Measurements from ENCODE around the gene AGPS.

DNA sequence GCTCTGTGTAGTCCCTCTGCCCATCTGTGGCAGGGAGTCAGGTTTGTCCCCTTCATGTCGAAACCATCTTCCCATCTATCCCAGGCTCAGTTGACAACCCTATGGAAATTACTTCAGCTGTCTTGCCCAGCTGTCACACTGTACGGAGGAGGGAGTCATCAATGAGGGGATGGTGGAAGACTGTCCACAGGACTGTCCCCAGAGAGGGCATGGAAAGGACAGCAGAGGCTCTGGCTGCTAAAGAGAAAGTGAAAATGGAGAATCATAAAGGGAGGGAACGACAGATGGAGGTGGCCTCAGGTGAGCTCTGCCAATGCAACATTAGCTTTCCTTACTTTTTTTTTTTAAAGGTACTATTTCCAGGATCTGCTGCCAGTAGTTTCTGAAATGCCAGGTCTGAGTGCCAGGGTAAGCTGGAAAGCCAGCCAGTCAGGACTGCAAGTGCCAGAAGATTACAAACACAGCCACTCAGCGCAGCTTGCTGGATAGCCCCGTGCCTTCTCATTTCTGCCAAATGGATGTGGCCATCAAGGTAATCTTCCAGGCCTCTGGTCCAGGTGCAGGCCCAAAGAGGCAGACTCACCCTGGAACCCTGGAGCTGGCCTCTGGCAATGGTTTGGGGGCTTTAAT is 192.8 kb downstream of the AGPS start:
- TF ChIP-seq, protein P1, sequence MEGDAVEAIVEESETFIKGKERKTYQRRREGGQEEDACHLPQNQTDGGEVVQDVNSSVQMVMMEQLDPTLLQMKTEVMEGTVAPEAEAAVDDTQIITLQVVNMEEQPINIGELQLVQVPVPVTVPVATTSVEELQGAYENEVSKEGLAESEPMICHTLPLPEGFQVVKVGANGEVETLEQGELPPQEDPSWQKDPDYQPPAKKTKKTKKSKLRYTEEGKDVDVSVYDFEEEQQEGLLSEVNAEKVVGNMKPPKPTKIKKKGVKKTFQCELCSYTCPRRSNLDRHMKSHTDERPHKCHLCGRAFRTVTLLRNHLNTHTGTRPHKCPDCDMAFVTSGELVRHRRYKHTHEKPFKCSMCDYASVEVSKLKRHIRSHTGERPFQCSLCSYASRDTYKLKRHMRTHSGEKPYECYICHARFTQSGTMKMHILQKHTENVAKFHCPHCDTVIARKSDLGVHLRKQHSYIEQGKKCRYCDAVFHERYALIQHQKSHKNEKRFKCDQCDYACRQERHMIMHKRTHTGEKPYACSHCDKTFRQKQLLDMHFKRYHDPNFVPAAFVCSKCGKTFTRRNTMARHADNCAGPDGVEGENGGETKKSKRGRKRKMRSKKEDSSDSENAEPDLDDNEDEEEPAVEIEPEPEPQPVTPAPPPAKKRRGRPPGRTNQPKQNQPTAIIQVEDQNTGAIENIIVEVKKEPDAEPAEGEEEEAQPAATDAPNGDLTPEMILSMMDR (IDR thresholded peaks at IDR 0.05): no peak
- TF ChIP-seq POLR2A (IDR thresholded peaks at IDR 0.05): no peak

All from heart left ventricle (tissue), 13 donors.